HG03045 (cell line): ENCODE measurements around the gene PSMA7.

Experiments
- ATAC-seq: cut with Tn5 transposase; IDR thresholded peaks from one replicate; pipeline ENCODE4 v1.9.1; 2021; ENCODE audit warnings: mild to moderate bottlenecking, moderate library complexity; ENCODE audit not compliant: unreplicated experiment

PSMA7 gene

DNA sequence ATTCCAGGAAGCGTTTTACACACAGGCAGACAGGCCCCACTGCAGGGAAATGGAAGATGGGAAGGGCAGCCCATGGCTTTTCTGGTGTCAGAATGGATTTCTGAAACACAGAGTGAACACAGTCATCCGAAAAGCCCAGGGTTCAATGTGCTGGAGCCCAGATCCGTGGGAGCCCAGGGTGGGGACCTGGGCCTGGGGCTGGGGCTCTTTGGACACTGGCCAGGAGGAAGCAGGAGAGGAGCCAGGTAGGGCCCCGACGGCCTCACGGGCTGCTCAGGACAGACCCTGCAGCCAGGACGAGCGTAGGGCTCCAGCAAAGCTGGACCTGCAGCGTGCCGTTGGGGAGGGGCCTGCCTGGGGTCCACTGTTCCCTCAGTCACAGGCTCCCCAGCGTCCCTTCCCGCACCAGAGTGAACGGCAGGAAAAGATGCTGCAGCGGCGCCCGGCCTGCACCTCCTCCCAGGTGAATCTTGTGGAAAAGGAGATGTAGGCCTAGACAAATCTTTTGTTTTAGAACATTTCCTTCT lies 45.2 kb downstream of the PSMA7 start:
- no peak for ATAC-seq

DNA sequence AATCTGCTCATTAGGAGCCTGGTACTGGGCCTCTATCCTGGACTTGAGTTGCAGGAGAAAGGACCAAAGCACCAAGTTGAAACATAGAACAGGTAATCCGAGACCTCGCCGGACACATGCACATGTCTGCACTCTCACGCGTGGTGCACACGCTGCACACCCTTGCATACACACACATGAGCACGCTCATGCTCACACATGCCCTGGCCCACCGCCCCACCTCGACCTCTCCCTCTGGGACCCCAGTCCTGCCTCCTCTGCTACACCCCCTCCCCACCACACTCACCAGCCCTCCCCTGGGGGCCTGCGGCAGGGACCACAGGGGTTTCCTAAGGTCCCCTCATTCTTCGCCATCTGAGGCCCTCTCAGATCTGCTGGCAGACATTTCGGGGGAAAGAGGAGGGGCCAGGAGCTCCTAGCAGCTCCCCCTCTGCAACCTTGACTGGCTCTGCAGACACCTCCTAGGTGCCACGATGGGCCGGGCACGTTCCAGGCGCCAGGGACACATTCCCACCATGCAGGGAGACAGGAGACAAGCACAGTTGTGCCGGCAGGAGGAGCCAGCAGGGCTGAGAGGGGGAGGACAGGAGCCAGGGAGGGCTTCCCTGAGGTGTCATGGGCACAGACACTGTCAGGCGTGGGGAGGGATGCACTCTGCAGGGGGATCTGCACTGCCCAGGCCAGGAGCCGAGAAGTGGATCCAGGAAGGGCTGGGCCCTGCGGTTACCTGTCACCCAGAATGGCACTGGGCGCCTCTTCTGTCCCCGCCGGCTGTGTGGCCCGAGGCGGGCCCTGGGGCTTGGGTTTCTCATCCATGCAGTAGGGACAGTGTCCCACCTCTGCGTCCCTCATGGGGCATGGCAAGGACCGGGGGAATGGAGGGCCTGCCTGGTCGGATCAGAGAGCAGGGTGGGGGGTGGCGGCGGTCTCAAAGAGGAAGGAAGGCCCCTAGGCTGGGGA lies 46.5 kb downstream of the PSMA7 start:
- ATAC-seq, result no peak

DNA sequence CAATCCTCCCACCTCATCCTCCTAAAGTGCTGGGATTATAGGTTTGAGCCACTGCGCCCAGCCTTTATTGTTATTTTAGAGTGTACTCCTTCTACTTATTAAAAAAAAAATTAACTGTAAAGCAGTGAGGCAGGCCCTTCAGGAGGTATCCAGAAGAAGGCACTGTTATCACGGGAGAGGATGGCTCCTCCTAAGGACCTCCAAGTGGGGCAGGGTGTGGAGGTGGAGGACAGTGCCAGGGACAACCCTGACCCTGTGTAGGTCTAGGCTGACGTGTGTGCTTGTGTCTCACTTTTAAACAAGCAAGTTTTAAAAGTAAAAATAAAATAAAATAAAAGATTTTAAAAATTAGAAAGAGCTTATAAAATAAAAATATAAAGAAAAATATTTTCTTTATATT lies 53.8 kb downstream of the PSMA7 start:
- no peak for ATAC-seq

DNA sequence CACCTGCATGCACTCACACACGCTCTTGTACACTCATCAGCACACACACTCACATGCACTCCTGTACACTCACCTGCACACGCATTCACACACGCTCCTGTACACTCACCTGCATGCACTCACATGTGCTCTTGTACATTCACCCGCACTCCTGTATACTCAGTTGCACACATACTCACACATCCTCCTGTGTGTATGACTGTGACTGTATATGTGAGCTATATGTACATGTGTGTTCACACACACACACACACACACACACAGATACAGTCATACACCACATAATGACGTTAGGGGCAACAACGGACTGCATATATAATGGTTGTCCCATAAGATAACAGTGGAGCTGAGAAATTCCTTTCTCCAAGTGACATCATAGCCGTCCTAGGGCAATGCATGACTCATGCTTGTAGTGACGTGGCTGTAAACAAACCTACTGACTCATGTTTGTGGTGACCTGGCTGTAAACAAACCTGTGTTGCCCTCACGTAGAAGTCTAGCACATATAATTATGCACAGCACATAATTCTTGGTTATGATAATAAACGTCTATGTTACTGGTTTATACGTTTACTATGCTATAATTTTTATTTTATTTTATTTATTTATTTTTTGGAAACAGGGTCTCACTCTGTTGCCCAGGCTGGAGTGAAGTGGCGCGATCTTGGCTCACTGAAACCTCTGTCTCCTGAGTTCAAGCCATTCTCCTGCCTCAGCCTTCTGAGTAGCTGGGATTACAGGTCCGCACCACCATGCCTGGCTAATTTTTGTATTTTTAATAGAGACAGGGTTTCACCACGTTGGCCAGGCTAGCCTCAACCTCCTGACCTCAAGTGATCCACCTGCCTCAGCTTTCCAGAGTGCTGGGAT lies 54.7 kb downstream of the PSMA7 start:
- ATAC-seq, result no peak

DNA sequence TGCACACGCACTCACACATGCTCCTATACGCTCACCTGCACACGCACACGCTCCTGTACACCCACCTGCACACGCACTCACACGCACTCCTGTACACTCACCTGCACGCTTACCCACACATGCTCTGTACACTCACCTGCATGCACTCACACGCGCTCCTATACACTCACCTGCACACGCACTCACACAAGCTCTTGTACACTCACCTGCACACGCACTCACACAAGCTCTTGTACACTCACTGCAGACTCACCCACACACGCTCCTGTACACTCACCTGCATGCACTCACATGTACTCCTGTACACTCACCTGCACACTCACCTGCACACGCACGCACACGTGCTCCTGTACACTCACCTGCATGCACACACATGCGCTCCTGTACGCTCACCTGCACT lies 55.6 kb downstream of the PSMA7 start:
- no peak for ATAC-seq

DNA sequence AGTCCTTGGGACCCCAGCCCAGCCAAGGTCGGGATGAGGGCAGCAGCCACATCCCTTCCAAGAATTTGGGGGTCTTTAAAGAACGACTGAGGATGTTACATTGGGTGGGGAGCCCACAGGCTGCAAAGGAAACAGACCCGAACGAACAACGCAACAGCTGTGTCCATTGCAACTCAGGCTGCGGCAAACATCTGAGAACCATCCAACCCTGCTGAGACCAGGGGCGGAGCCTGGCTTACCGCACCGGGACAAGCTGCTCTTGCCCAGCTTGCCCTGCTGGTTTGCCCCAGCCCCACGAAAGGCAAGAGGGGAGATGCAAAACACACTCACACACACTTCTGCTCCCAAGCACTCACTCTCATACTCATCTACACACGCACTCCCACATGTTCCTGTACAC lies 56.0 kb downstream of the PSMA7 start:
- ATAC-seq, result no peak
